Activated CD4-positive, alpha-beta T cell treated with anti-CD3 and anti-CD28 coated beads for 1 hour (primary cell): Measurements from ENCODE around the gene PGA3.
"Not testable (repeated sequence)": the region's sequence is repeated elsewhere in the genome, so short reads cannot be mapped to it uniquely, and the experiment has no call there.

Experiments used
- DNase-seq: peaks from one replicate; pipeline ENCODE4 v3.0.0-alpha.2; 2020

PGA3 gene

GRCh38 chr11:61211327-61211952 is 8.1 kb downstream of the PGA3 start:
- DNase-seq: not testable (repeated sequence)

GRCh38 chr11:61212202-61212601 is 8.9 kb downstream of the PGA3 start:
- DNase-seq: not testable (repeated sequence)

GRCh38 chr11:61213711-61214324 is 10.5 kb downstream of the PGA3 start:
- DNase-seq: not testable (repeated sequence)

GRCh38 chr11:61218306-61218705 is 15.0 kb downstream of the PGA3 start:
- DNase-seq: not testable (repeated sequence)

- not testable (repeated sequence) for DNase-seq
These were observed 15.7 kb downstream of the PGA3 start for GRCh38 chr11:61219016-61219415.

GRCh38 chr11:61222047-61222446 is 18.7 kb downstream of the PGA3 start, which contains the start of gene PGA4:
Gene PGA4 (plus strand): TSS chr11:61222347. CDS start chr11:61222401, 54 bp downstream.
- DNase-seq: not testable (repeated sequence)

- DNase-seq: not testable (repeated sequence)
These were observed 19.4 kb downstream of the PGA3 start for GRCh38 chr11:61222692-61223091.

- not testable (repeated sequence) for DNase-seq
These were observed 23.3 kb downstream of the PGA3 start for GRCh38 chr11:61226457-61227137.

GRCh38 chr11:61229458-61229857 is 26.1 kb downstream of the PGA3 start:
- DNase-seq: not testable (repeated sequence)

- not testable (repeated sequence) for DNase-seq
These were observed 27.7 kb downstream of the PGA3 start for GRCh38 chr11:61231033-61231432.

- not testable (repeated sequence) for DNase-seq
These were observed 28.3 kb downstream of the PGA3 start for GRCh38 chr11:61231585-61231984.

- DNase-seq: not testable (repeated sequence)
These were observed 29.3 kb downstream of the PGA3 start for GRCh38 chr11:61232548-61233145.

- not testable (repeated sequence) for DNase-seq
These were observed 33.8 kb downstream of the PGA3 start for GRCh38 chr11:61237130-61237529.

GRCh38 chr11:61240288-61240687 is 37.0 kb downstream of the PGA3 start:
- DNase-seq: not testable (repeated sequence)

GRCh38 chr11:61240875-61241274 is 37.6 kb downstream of the PGA3 start, which contains the start of gene PGA5:
Gene PGA5 (plus strand): TSS chr11:61241175. CDS start chr11:61241227, 52 bp downstream.
- not testable (repeated sequence) for DNase-seq

GRCh38 chr11:61241526-61241925 is 38.2 kb downstream of the PGA3 start:
- DNase-seq: not testable (repeated sequence)

- not testable (repeated sequence) for DNase-seq
These were observed 42.1 kb downstream of the PGA3 start for GRCh38 chr11:61245284-61245964.

- not testable (repeated sequence) for DNase-seq
These were observed 44.8 kb downstream of the PGA3 start for GRCh38 chr11:61248071-61248470.

- not testable (repeated sequence) for DNase-seq
These were observed 45.9 kb downstream of the PGA3 start for GRCh38 chr11:61249201-61249600.

GRCh38 chr11:61250796-61251765 is 47.8 kb downstream of the PGA3 start:
- DNase-seq: not testable (repeated sequence)

GRCh38 chr11:61252332-61252731 is 49.0 kb downstream of the PGA3 start:
- DNase-seq: not testable (repeated sequence)
